NT2/D1 (cell line): ENCODE results near the gene ZNF274.

Experiments
- SUZ12 ChIP-seq: IDR thresholded peaks from 2 replicates; pipeline ENCODE4 v1.6.1; 2011; ENCODE audit not compliant: insufficient read length, insufficient read depth; ENCODE audit errors: extremely low read depth
- YY1 ChIP-seq: IDR thresholded peaks from 2 replicates; pipeline ENCODE4 v1.6.1; 2011; ENCODE audit not compliant: insufficient read length, insufficient read depth
- ZNF274 ChIP-seq: IDR thresholded peaks from 2 replicates; pipeline ENCODE4 v1.6.1; 2011; ENCODE audit warnings: mild to moderate bottlenecking, low read depth, low read length

GRCh38 chr19:58157045-58157728 lies 25.7 kb upstream of the ZNF274 start:
- TF ChIP-seq YY1: no peak
- no peak for TF ChIP-seq ZNF274
- TF ChIP-seq SUZ12: no peak
